ENCODE results near the gene USP32.

- TF ChIP-seq CSDC2 (CRISPR knock-in tag; IDR thresholded peaks at IDR 0.05) = no peak
- TF ChIP-seq ARNTL (CRISPR knock-in tag; IDR thresholded peaks at IDR 0.05; ENCODE audit: borderline replicate concordance, low read depth) = no peak
- no peak for TF ChIP-seq CREB5 (CRISPR knock-in tag; IDR thresholded peaks at IDR 0.05; ENCODE audit: low read depth)
- no peak for TF ChIP-seq CSRNP3 (CRISPR knock-in tag; IDR thresholded peaks at IDR 0.05)
- TF ChIP-seq GLIS3 (CRISPR knock-in tag; IDR thresholded peaks at IDR 0.05) = no peak
- no peak for TF ChIP-seq ESRRG (CRISPR knock-in tag; IDR thresholded peaks at IDR 0.05)
- TF ChIP-seq PATZ1 (CRISPR knock-in tag; IDR thresholded peaks at IDR 0.05; ENCODE audit: borderline replicate concordance) = no peak
- no peak for TF ChIP-seq ZC3H10 (CRISPR knock-in tag; IDR thresholded peaks at IDR 0.05)
- TF ChIP-seq ISL1 (CRISPR knock-in tag; IDR thresholded peaks at IDR 0.05) = no peak
- no peak for TF ChIP-seq POU6F1 (CRISPR knock-in tag; IDR thresholded peaks at IDR 0.05; ENCODE audit: borderline replicate concordance, low read depth)
- no peak for TF ChIP-seq ZNF8 (CRISPR knock-in tag; IDR thresholded peaks at IDR 0.05)
- TF ChIP-seq ZNF565 (CRISPR knock-in tag; conservative IDR thresholded peaks at IDR 0.05; ENCODE audit: low read depth) = no peak
- TF ChIP-seq TOX (CRISPR knock-in tag; IDR thresholded peaks at IDR 0.05; ENCODE audit: borderline replicate concordance) = no peak
- no peak for TF ChIP-seq TCF4 (CRISPR knock-in tag; IDR thresholded peaks at IDR 0.05; ENCODE audit: borderline replicate concordance)
Measured at GRCh38 chr17:60436676-60437075, 44.7 kb upstream of the USP32 start.
